ENCODE measurements around the gene MCCC1.

The MCCC1 gene

GRCh38 chr3:183044547-183045229 is 54.6 kb downstream of the MCCC1 start:
- POLR2A ChIA-PET = no interaction called here
- Histone ChIP-seq H3K36me3 (ENCODE audit: control insufficient read depth in 4 of 4, insufficient read depth in 4 of 4, low read length in 3 of 4) (peaks cover 18 to 61% (median 35%) of the 10 kb centered on the region in 4 experiments), H3K9me3 (ENCODE audit: control extremely low read depth in 1 of 5, control insufficient read depth in 4 of 5, insufficient read depth in 2 of 5, low read depth in 1 of 5, low read length in 4 of 5) (no peaks in the 10 kb centered on the region), H3K4me3 (ENCODE audit: control insufficient read depth in 1 of 7, extremely low read depth in 1 of 7, insufficient read depth in 4 of 7, low read depth in 2 of 7, low read length in 6 of 7) (no peak overlapping the region), H3K27ac (ENCODE audit: insufficient read depth in 1 of 2, low read depth in 1 of 2, low read length in 2 of 2, poor library complexity in 1 of 2, severe bottlenecking in 2 of 2) (no peak overlapping the region), H3K27me3 (replicated peaks in 2 of 5; ENCODE audit: control insufficient read depth in 4 of 5, insufficient read depth in 5 of 5, low read length in 4 of 5) (no peaks in the 10 kb centered on the region), H3K4me1 (ENCODE audit: control extremely low read depth in 1 of 4, control insufficient read depth in 4 of 4, insufficient read depth in 4 of 4, low read length in 3 of 4) (no peaks in the 10 kb centered on the region)
- 89% methylated on average over 7 of the region's 11 CpGs for WGBS (ENCODE audit: insufficient coverage)
- no peak for DNase-seq
- CTCF ChIA-PET = interaction anchor here (1.1 kb wide), 1 partner anchor 22 kb away, joined by 3 read pairs; no protein-coding TSS in a partner anchor

GRCh38 chr3:183038757-183039156 is 60.5 kb downstream of the MCCC1 start:
- DNase-seq = no peak
- WGBS (ENCODE audit: insufficient coverage) = 95% methylated on average over 11 of the region's 12 CpGs
- POLR2A ChIA-PET = no interaction called here
- Histone ChIP-seq H3K36me3 (ENCODE audit: control insufficient read depth in 4 of 4, insufficient read depth in 4 of 4, low read length in 3 of 4) (peaks cover 22 to 67% (median 39%) of the 10 kb centered on the region in 4 experiments), H3K4me3 (ENCODE audit: control insufficient read depth in 1 of 7, extremely low read depth in 1 of 7, insufficient read depth in 4 of 7, low read depth in 2 of 7, low read length in 6 of 7) (no peak overlapping the region), H3K27me3 (replicated peaks in 2 of 5; ENCODE audit: control insufficient read depth in 4 of 5, insufficient read depth in 5 of 5, low read length in 4 of 5) (no peaks in the 10 kb centered on the region), H3K9me3 (ENCODE audit: control extremely low read depth in 1 of 5, control insufficient read depth in 4 of 5, insufficient read depth in 2 of 5, low read depth in 1 of 5, low read length in 4 of 5) (no peaks in the 10 kb centered on the region), H3K4me1 (ENCODE audit: control extremely low read depth in 1 of 4, control insufficient read depth in 4 of 4, insufficient read depth in 4 of 4, low read length in 3 of 4) (no peaks in the 10 kb centered on the region), H3K27ac (ENCODE audit: insufficient read depth in 1 of 2, low read depth in 1 of 2, low read length in 2 of 2, poor library complexity in 1 of 2, severe bottlenecking in 2 of 2) (no peak overlapping the region)
- CTCF ChIA-PET = no interaction called here

GRCh38 chr3:183038221-183038620 is 61.1 kb downstream of the MCCC1 start:
- Histone ChIP-seq H3K9me3 (ENCODE audit: control extremely low read depth in 1 of 5, control insufficient read depth in 4 of 5, insufficient read depth in 2 of 5, low read depth in 1 of 5, low read length in 4 of 5) (no peaks in the 10 kb centered on the region), H3K4me1 (ENCODE audit: control extremely low read depth in 1 of 4, control insufficient read depth in 4 of 4, insufficient read depth in 4 of 4, low read length in 3 of 4) (no peaks in the 10 kb centered on the region), H3K36me3 (ENCODE audit: control insufficient read depth in 4 of 4, insufficient read depth in 4 of 4, low read length in 3 of 4) (peaks cover 21 to 67% (median 37%) of the 10 kb centered on the region in 4 experiments), H3K27ac (ENCODE audit: insufficient read depth in 1 of 2, low read depth in 1 of 2, low read length in 2 of 2, poor library complexity in 1 of 2, severe bottlenecking in 2 of 2) (no peak overlapping the region), H3K4me3 (ENCODE audit: control insufficient read depth in 1 of 7, extremely low read depth in 1 of 7, insufficient read depth in 4 of 7, low read depth in 2 of 7, low read length in 6 of 7) (no peak overlapping the region), H3K27me3 (replicated peaks in 2 of 5; ENCODE audit: control insufficient read depth in 4 of 5, insufficient read depth in 5 of 5, low read length in 4 of 5) (no peaks in the 10 kb centered on the region)
- CTCF ChIA-PET = no interaction called here
- no CpG with 5 or more reads among the region's 2 CpGs for WGBS (ENCODE audit: insufficient coverage)
- POLR2A ChIA-PET = no interaction called here
- DNase-seq = no peak

DNA sequence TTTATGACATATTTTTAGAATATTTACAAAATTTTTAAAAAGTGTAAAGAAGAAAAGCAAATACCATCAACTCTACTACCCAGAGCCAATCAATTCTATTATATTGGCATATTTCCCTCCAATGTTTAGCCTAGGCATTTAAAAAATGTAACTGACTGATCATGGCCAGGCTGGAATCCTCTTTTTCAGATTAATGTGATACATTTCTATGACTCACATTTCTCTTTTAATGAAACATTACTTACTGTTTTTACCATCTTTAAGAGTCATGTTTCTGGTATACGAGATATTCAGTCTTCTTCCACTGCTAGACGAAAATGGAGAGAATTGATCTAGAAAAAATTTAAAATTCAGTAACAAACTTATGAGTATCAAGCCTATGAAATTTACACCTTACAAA is 65.5 kb downstream of the MCCC1 start:
- H3K36me3 ChIP-seq (ENCODE audit: control insufficient read depth in 4 of 4, insufficient read depth in 4 of 4, low read length in 3 of 4) = peaks cover 26 to 79% (median 44%) of the 10 kb centered on the region in 4 experiments
- CTCF ChIA-PET = no interaction called here
- H3K9me3 ChIP-seq (ENCODE audit: control extremely low read depth in 1 of 5, control insufficient read depth in 4 of 5, insufficient read depth in 2 of 5, low read depth in 1 of 5, low read length in 4 of 5) = peaks cover 0 to 8% (median under 1%) of the 10 kb centered on the region in 5 experiments
- WGBS (ENCODE audit: insufficient coverage) = no CpG with 5 or more reads among the region's 2 CpGs
- H3K27me3 ChIP-seq (replicated peaks in 2 of 5; ENCODE audit: control insufficient read depth in 4 of 5, insufficient read depth in 5 of 5, low read length in 4 of 5) = no peaks in the 10 kb centered on the region
- H3K27ac ChIP-seq (ENCODE audit: insufficient read depth in 1 of 2, low read depth in 1 of 2, low read length in 2 of 2, poor library complexity in 1 of 2, severe bottlenecking in 2 of 2) = no peak overlapping the region
- DNase-seq = no peak
- H3K4me1 ChIP-seq (ENCODE audit: control extremely low read depth in 1 of 4, control insufficient read depth in 4 of 4, insufficient read depth in 4 of 4, low read length in 3 of 4) = no peaks in the 10 kb centered on the region
- H3K4me3 ChIP-seq (ENCODE audit: control insufficient read depth in 1 of 7, extremely low read depth in 1 of 7, insufficient read depth in 4 of 7, low read depth in 2 of 7, low read length in 6 of 7) = no peak overlapping the region
- POLR2A ChIA-PET = no interaction called here

- WGBS (ENCODE audit: insufficient coverage) = 100% methylated on average over 5 of the region's 6 CpGs
- Histone ChIP-seq H3K9me3 (ENCODE audit: control extremely low read depth in 1 of 5, control insufficient read depth in 4 of 5, insufficient read depth in 2 of 5, low read depth in 1 of 5, low read length in 4 of 5) (peaks cover 0 to 15% (median 6%) of the 10 kb centered on the region in 5 experiments), H3K36me3 (ENCODE audit: control insufficient read depth in 4 of 4, insufficient read depth in 4 of 4, low read length in 3 of 4) (peaks cover 29 to 79% (median 44%) of the 10 kb centered on the region in 4 experiments)
Observed at GRCh38 chr3:183032880-183033555, 66.3 kb downstream of the MCCC1 start.

DNA sequence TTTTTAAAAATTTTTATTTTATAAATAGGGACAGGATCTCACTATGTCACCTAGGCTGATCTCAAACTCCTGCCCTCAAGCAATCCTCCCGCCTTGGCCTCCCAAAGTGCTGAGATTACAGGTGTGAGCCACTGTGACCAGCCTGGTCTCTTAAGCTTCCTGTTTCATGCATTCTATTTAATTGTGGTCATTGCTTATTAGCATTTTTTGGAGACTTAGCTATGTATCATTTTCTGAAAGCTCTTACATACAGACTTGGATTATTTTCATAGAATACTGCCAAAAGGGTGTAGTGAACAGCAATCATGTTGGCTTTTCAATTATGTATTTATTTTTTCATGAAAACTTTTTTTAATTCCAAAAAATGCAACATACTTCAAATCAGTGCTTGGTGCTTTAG is 67.5 kb downstream of the MCCC1 start:
- no CpG with 5 or more reads among the region's 1 CpG for WGBS (ENCODE audit: insufficient coverage)
- peaks cover 25 to 79% (median 38%) of the 10 kb centered on the region in 4 experiments for H3K36me3 ChIP-seq (ENCODE audit: control insufficient read depth in 4 of 4, insufficient read depth in 4 of 4, low read length in 3 of 4)
- H3K4me1 ChIP-seq (ENCODE audit: control extremely low read depth in 1 of 4, control insufficient read depth in 4 of 4, insufficient read depth in 4 of 4, low read length in 3 of 4) = no peaks in the 10 kb centered on the region
- ChIA-PET CTCF (no interaction called here), POLR2A (interaction anchor here (0.6 kb wide), 1 partner anchor 71 kb away, joined by 4 read pairs; no protein-coding TSS in a partner anchor)
- no peak for DNase-seq
- H3K9me3 ChIP-seq (ENCODE audit: control extremely low read depth in 1 of 5, control insufficient read depth in 4 of 5, insufficient read depth in 2 of 5, low read depth in 1 of 5, low read length in 4 of 5) = peaks cover 0 to 19% (median 6%) of the 10 kb centered on the region in 5 experiments
- no peak overlapping the region for H3K27ac ChIP-seq (ENCODE audit: insufficient read depth in 1 of 2, low read depth in 1 of 2, low read length in 2 of 2, poor library complexity in 1 of 2, severe bottlenecking in 2 of 2)
- H3K4me3 ChIP-seq (ENCODE audit: control insufficient read depth in 1 of 7, extremely low read depth in 1 of 7, insufficient read depth in 4 of 7, low read depth in 2 of 7, low read length in 6 of 7) = no peak overlapping the region
- H3K27me3 ChIP-seq (replicated peaks in 2 of 5; ENCODE audit: control insufficient read depth in 4 of 5, insufficient read depth in 5 of 5, low read length in 4 of 5) = no peaks in the 10 kb centered on the region

More at GRCh38 chr3:183032880-183033555, 66.3 kb downstream of the MCCC1 start:
- ChIA-PET CTCF (no interaction called here), POLR2A (no interaction called here)
- H3K27ac ChIP-seq (ENCODE audit: insufficient read depth in 1 of 2, low read depth in 1 of 2, low read length in 2 of 2, poor library complexity in 1 of 2, severe bottlenecking in 2 of 2) = no peak overlapping the region
- no peak overlapping the region for H3K4me3 ChIP-seq (ENCODE audit: control insufficient read depth in 1 of 7, extremely low read depth in 1 of 7, insufficient read depth in 4 of 7, low read depth in 2 of 7, low read length in 6 of 7)
- DNase-seq = no peak
- H3K27me3 ChIP-seq (replicated peaks in 2 of 5; ENCODE audit: control insufficient read depth in 4 of 5, insufficient read depth in 5 of 5, low read length in 4 of 5) = no peaks in the 10 kb centered on the region
- H3K4me1 ChIP-seq (ENCODE audit: control extremely low read depth in 1 of 4, control insufficient read depth in 4 of 4, insufficient read depth in 4 of 4, low read length in 3 of 4) = no peaks in the 10 kb centered on the region

DNA sequence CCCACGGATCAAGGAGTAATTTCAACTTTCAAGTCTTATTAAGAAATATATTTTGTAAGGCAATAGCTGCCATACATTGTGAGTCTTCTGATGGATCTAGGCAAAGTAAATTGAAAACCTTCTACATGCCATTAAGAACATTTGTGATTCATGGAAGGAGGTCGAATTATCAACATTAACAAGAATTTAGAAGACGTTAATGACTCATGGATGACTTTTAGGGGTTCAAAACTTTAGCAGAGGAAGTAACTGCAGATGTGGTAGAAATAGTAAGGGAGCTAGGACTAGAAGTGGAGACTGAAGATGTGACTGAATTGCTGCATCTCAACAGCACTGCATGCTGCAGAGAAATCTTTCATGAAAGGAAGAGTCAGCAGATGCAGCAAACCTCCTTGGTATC is 70.9 kb downstream of the MCCC1 start:
- Histone ChIP-seq H3K27ac (ENCODE audit: insufficient read depth in 1 of 2, low read depth in 1 of 2, low read length in 2 of 2, poor library complexity in 1 of 2, severe bottlenecking in 2 of 2) (no peak overlapping the region), H3K27me3 (replicated peaks in 2 of 5; ENCODE audit: control insufficient read depth in 4 of 5, insufficient read depth in 5 of 5, low read length in 4 of 5) (no peaks in the 10 kb centered on the region), H3K36me3 (ENCODE audit: control insufficient read depth in 4 of 4, insufficient read depth in 4 of 4, low read length in 3 of 4) (peaks cover 20 to 69% (median 35%) of the 10 kb centered on the region in 4 experiments), H3K4me3 (ENCODE audit: control insufficient read depth in 1 of 7, extremely low read depth in 1 of 7, insufficient read depth in 4 of 7, low read depth in 2 of 7, low read length in 6 of 7) (peak overlapping the region in 1 of 7 experiments; percentile 5), H3K9me3 (ENCODE audit: control extremely low read depth in 1 of 5, control insufficient read depth in 4 of 5, insufficient read depth in 2 of 5, low read depth in 1 of 5, low read length in 4 of 5) (peaks cover 0 to 19% (median 6%) of the 10 kb centered on the region in 5 experiments), H3K4me1 (ENCODE audit: control extremely low read depth in 1 of 4, control insufficient read depth in 4 of 4, insufficient read depth in 4 of 4, low read length in 3 of 4) (no peaks in the 10 kb centered on the region)
- POLR2A ChIA-PET = no interaction called here
- WGBS (ENCODE audit: insufficient coverage) = 100% methylated on average over 2 of the region's 3 CpGs
- CTCF ChIA-PET = no interaction called here
- DNase-seq = no peak
